Gastrocnemius medialis (tissue), 4 donors: ENCODE measurements around the gene ARHGAP19. TPM values are rescaled to one million over a fixed set of nuclear protein-coding genes. Genes with fewer than 3 reads are reported as not detected.

Experiments
- ATAC-seq, 2 donors: fragments of 150-250 bp; one replicate each; pipeline ENCODE4 v1.9.1; 2016
- DNase-seq, 2 donors: peaks; one replicate each; pipeline ENCODE4 v3.0.0-alpha.2; 2019
- H3K27ac ChIP-seq, 4 donors: fragments of 200-600 bp; sonication (generic); 1 replicate in 1 of 4; 2 replicates in 3 of 4; pipeline ENCODE4 v1.5.1; 2016 to 2018; ENCODE audit warnings: mild to moderate bottlenecking in 2 of 4, moderate library complexity in 1 of 4
- H3K27me3 ChIP-seq, 3 donors: fragments of 200-600 bp; sonication (generic) in 2 of 3; 1 replicate in 1 of 3; 2 replicates in 2 of 3; pipeline versions ENCODE4 v1.5.1 to v1.6.0; 2016 to 2019; ENCODE audit warnings: mild to moderate bottlenecking in 1 of 3, moderate library complexity in 1 of 3
- H3K36me3 ChIP-seq, 2 donors: fragments of 200-600 bp; sonication (generic) in 1 of 2; one replicate each; pipeline ENCODE4 v1.5.1; 2017 to 2018
- H3K4me1 ChIP-seq, 2 donors: fragments of 200-600 bp; sonication (generic) in 1 of 2; one replicate each; pipeline ENCODE4 v1.5.1; 2016 to 2017; ENCODE audit warnings: mild to moderate bottlenecking in 2 of 2
- H3K4me3 ChIP-seq, 4 donors: fragments of 200-600 bp; sonication (generic) in 3 of 4; 1 replicate in 1 of 4; 2 replicates in 3 of 4; pipeline ENCODE4 v1.5.1; 2016 to 2019; ENCODE audit warnings: mild to moderate bottlenecking in 2 of 4
- H3K9me3 ChIP-seq, 3 donors: fragments of 200-600 bp; sonication (generic) in 2 of 3; 1 replicate in 1 of 3; 2 replicates in 2 of 3; pipeline ENCODE4 v1.5.1; 2016 to 2019
- POLR2A ChIP-seq, 2 donors: fragments of 450-650 bp; IDR thresholded peaks; one replicate each; pipeline ENCODE4 v1.6.1; 2017; ENCODE audit warnings: antibody characterized with exemption in 2 of 2, mild to moderate bottlenecking in 2 of 2, moderate library complexity in 2 of 2
- in situ Hi-C, 4 donors: fragments of 200-750 bp; cut with MboI; loops; one replicate each; pipeline versions ENCODE4 v1.15.0 to v1.8.0; 2017; ENCODE audit warnings: low sequenced_read_pairs in 4 of 4
- intact Hi-C: fragments of 100-400 bp; cut with DNase I; formaldehyde crosslinking; loops from one replicate; pipeline ENCODE4 v1.15.1; 2023; ENCODE audit warnings: low total_unique reads
- total RNA-seq, 4 donors: library from RNA; depleted of rRNA; stranded (reverse); fragments of >200 nt; gene quantifications; one replicate each; pipeline versions ENCODE4 v1.1.0 to v1.2.3, GENCODE V29; 2016
- TF ChIP-seq, protein P1 (sequence below), 5 experiments: fragments of 450-650 bp in 3 of 5; fragments of 200-600 bp in 2 of 5; sonication (generic) in 2 of 5; IDR thresholded peaks in 4 of 5; conservative IDR thresholded peaks in 1 of 5; 1 replicate in 4 of 5; 2 replicates in 1 of 5; pipeline ENCODE4 v1.5.1; 2016 to 2019; ENCODE audit warnings: antibody characterized with exemption in 5 of 5, mild to moderate bottlenecking in 3 of 5, moderate library complexity in 3 of 5

The ARHGAP19 gene
- total RNA-seq, 4 donors from 2014 or later, result 1.7 to 12.3 (median 2.4) TPM

DNA sequence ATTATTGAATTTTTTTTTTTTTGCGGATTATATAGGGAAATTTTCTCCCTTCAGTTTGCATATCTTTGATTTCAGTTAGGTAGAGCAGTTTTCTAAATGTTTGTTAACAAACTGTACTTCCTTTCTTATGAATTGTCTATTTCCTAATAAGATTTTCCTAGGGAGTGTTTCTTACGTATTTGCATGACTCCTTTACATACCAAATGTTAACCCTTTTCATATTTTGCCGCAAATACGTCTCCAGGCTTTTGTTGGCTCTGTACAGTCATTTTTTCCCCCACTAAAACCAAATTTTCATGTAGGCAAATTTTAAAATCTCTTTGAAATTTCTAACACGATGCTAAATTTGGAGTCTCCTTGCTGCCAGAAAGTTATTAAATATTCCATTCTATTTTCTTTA, 44.0 kb upstream of the ARHGAP19 start:
- no peaks in the 10 kb centered on the region for H3K9me3 ChIP-seq
- TF ChIP-seq, protein P1, sequence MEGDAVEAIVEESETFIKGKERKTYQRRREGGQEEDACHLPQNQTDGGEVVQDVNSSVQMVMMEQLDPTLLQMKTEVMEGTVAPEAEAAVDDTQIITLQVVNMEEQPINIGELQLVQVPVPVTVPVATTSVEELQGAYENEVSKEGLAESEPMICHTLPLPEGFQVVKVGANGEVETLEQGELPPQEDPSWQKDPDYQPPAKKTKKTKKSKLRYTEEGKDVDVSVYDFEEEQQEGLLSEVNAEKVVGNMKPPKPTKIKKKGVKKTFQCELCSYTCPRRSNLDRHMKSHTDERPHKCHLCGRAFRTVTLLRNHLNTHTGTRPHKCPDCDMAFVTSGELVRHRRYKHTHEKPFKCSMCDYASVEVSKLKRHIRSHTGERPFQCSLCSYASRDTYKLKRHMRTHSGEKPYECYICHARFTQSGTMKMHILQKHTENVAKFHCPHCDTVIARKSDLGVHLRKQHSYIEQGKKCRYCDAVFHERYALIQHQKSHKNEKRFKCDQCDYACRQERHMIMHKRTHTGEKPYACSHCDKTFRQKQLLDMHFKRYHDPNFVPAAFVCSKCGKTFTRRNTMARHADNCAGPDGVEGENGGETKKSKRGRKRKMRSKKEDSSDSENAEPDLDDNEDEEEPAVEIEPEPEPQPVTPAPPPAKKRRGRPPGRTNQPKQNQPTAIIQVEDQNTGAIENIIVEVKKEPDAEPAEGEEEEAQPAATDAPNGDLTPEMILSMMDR (IDR thresholded peaks at IDR 0.05 in 4 of 5, conservative IDR thresholded peaks at IDR 0.05 in 1 of 5), result no peak
- no peak for TF ChIP-seq POLR2A (IDR thresholded peaks at IDR 0.05)
- in situ Hi-C loops (loop anchor here in 1 of 4 donors (10.0 kb wide), 1 partner anchor 52 kb away; no protein-coding TSS in a partner anchor), intact Hi-C loops (loop anchor here (10.0 kb wide), 1 partner anchor 502 kb away; the partner anchor contains the start of gene LCOR)
- no peak overlapping the region for H3K4me3 ChIP-seq
- ATAC-seq (no peak), DNase-seq (no peak)
- peaks cover 31 to 37% of the 10 kb centered on the region in 2 donors for H3K4me1 ChIP-seq
- no peaks in the 10 kb centered on the region for H3K36me3 ChIP-seq
- no peaks in the 10 kb centered on the region for H3K27me3 ChIP-seq
- peak overlapping the region; percentile 47 to 96 (median 75) for H3K27ac ChIP-seq

GRCh38 chr10:97336006-97336405, 43.6 kb upstream of the ARHGAP19 start:
- H3K27ac ChIP-seq, result peak overlapping the region; percentile 67 to 96 (median 83)
- H3K4me3 ChIP-seq, result no peak overlapping the region
- DNase-seq (no peak), ATAC-seq (no peak)
- TF ChIP-seq POLR2A (IDR thresholded peaks at IDR 0.05), result no peak
- TF ChIP-seq, protein P1 (IDR thresholded peaks at IDR 0.05 in 4 of 5, conservative IDR thresholded peaks at IDR 0.05 in 1 of 5), result no peak
- peaks cover 34 to 41% of the 10 kb centered on the region in 2 donors for H3K4me1 ChIP-seq
- in situ Hi-C loops, result loop anchor here in 1 of 4 donors (10.0 kb wide), 1 partner anchor 51 kb away; no protein-coding TSS in a partner anchor
- no peaks in the 10 kb centered on the region for H3K36me3 ChIP-seq
- H3K27me3 ChIP-seq, result no peaks in the 10 kb centered on the region
- no peaks in the 10 kb centered on the region for H3K9me3 ChIP-seq
- intact Hi-C loops, result loop anchor here (10.0 kb wide), 1 partner anchor 501 kb away; the partner anchor contains the start of gene LCOR

- no peaks in the 10 kb centered on the region for H3K9me3 ChIP-seq
- DNase-seq, result no peak
- in situ Hi-C loops (loop anchor here in 1 of 4 donors (10.0 kb wide), 1 partner anchor 50 kb away; no protein-coding TSS in a partner anchor), intact Hi-C loops (loop anchor here (2.0 to 10.0 kb wide), 2 partner anchors 66 to 500 kb away; partner anchors contain the start of genes LCOR and RRP12)
- H3K27me3 ChIP-seq, result no peaks in the 10 kb centered on the region
- no peak for ATAC-seq
- H3K27ac ChIP-seq, result peak overlapping the region; percentile 83 to 98 (median 90)
- H3K4me1 ChIP-seq, result peaks cover 36 to 43% of the 10 kb centered on the region in 2 donors
- TF ChIP-seq, protein P1 (IDR thresholded peaks at IDR 0.05 in 4 of 5, conservative IDR thresholded peaks at IDR 0.05 in 1 of 5), result no peak
- TF ChIP-seq POLR2A (IDR thresholded peaks at IDR 0.05), result no peak
- peak overlapping the region; percentile 72 to 100 (median 88) for H3K4me3 ChIP-seq
- H3K36me3 ChIP-seq, result no peaks in the 10 kb centered on the region
These were observed 42.8 kb upstream of the ARHGAP19 start for GRCh38 chr10:97335188-97335619.

DNA sequence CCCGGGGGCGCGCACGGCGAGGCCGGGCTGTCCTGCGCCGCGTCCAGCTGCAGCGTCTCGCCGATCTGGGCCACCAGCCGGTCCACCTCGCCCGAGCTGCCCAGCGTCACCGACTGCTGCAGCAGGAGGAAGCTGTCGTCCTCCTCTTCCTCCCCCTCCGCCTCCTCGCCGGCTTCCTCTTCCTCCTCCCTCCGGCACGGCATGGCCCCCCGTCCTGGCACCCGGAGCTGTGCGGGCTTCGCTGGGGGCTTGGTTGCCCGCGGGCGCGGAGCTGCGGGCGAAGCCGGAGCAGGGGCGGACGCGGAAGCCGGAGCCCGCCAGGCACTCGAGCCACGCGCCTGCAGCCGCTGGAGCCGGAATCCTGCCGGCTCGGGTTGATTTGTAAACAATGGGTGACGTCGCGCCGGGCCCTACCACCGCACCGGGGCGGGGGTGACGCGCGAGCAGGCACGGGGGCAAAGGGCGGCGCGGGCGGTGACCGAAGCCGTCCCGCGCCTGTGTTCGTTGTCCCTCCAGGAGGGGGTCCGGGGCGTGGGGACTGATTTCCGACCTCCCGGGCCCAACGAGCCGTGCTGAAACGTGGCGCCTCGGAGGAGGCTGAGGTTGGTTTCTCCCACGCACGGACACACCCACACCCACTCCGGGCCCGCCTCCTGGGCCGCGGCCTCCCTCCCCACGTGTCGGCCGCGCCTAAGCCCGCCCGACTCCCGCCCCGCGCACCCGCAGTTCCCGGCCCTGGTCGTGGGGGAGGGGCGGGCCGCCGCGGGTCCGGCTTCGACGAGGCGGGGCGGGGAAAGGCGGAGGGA, 42.1 kb upstream of the ARHGAP19 start, which contains the start of gene FRAT2:
Gene FRAT2, minus strand, starts transcription at position 360 of the 806 bp plus-strand sequence. Its CDS starts 157 bp downstream, at position 203.
- Histone ChIP-seq H3K4me1 (peaks cover 36 to 43% of the 10 kb centered on the region in 2 donors), H3K27ac (peak within 1 kb of the TSS; percentile 83 to 98 (median 90)), H3K27me3 (no peaks in the 10 kb centered on the region), H3K9me3 (no peaks in the 10 kb centered on the region), H3K36me3 (no peaks in the 10 kb centered on the region), H3K4me3 (peak within 1 kb of the TSS; percentile 72 to 100 (median 88))
- TF ChIP-seq POLR2A (IDR thresholded peaks at IDR 0.05), result peak; percentile 80 to 92
- TF ChIP-seq, protein P1 (IDR thresholded peaks at IDR 0.05 in 4 of 5, conservative IDR thresholded peaks at IDR 0.05 in 1 of 5), result no peak
- intact Hi-C loops (loop anchor here (2.0 to 10.0 kb wide), 3 partner anchors 42 to 500 kb away; partner anchors contain the start of genes ARHGAP19, LCOR and RRP12), in situ Hi-C loops (loop anchor here in 1 of 4 donors (10.0 kb wide), 1 partner anchor 50 kb away; no protein-coding TSS in a partner anchor)
- DNase-seq, result peak; percentile 87 to 88
- peak; percentile 88 to 91 for ATAC-seq
